CD4-positive, alpha-beta T cell (primary cell): ENCODE data around the gene INTS4. TPM values are rescaled to one million over a fixed set of nuclear protein-coding genes. Genes with fewer than 3 reads are reported as not detected.
"Not testable (repeated sequence)": the region's sequence is repeated elsewhere in the genome, so short reads cannot be mapped to it uniquely, and the experiment has no call there.

Experiments used
- ATAC-seq: fragments of 200-7000 bp; cut with Tn5 transposase; one replicate; pipeline ENCODE4 v1.10.0; 2022; ENCODE audit warnings: mild to moderate bottlenecking; ENCODE audit not compliant: poor library complexity
- CTCF ChIA-PET: fragments of 350-600 bp; sonication (Branson Sonifier 250); formaldehyde crosslinking; loops from one replicate; lab custom pipeline; 2021; ENCODE audit warnings: antibody characterized with exemption, inconsistent platforms; lab: Charles Lee
- POLR2A ChIA-PET: fragments of 350-600 bp; sonication (Branson Sonifier 250); formaldehyde crosslinking; loops from one replicate; lab custom pipeline; 2021; ENCODE audit warnings: antibody characterized with exemption, inconsistent platforms; lab: Charles Lee
- DNase-seq, 14 experiments: peaks; one replicate each; pipeline ENCODE4 v3.0.0-alpha.2; 2013 to 2020; ENCODE audit warnings: mixed read lengths in 2 of 14
- H3K27ac ChIP-seq, 2 donors: one replicate each; pipeline versions ENCODE4 v1.5.1 to v1.7.0; 2013; ENCODE audit warnings: low read length in 2 of 2, low read depth in 1 of 2, mild to moderate bottlenecking in 1 of 2
- H3K27me3 ChIP-seq, 2 experiments: 1 replicate in 1 of 2; 2 replicates in 1 of 2; pipeline versions ENCODE4 v1.6.1 to v1.7.0; 2013; ENCODE audit warnings: low read length in 2 of 2, control low read depth in 1 of 2, mild to moderate bottlenecking in 1 of 2, moderate library complexity in 1 of 2; ENCODE audit not compliant: insufficient read depth in 2 of 2, control insufficient read depth in 1 of 2
- H3K36me3 ChIP-seq: one replicate; pipeline ENCODE4 v1.6.1; 2013; ENCODE audit warnings: low read length, control low read depth; ENCODE audit not compliant: insufficient read depth
- H3K4me1 ChIP-seq: one replicate; pipeline ENCODE4 v1.6.1; 2013; ENCODE audit warnings: low read length, control low read depth; ENCODE audit not compliant: insufficient read depth
- H3K4me3 ChIP-seq: one replicate; pipeline ENCODE4 v1.5.1; 2013; ENCODE audit warnings: mild to moderate bottlenecking, low read length, moderate library complexity
- H3K9me3 ChIP-seq, 2 experiments: 1 replicate in 1 of 2; 2 replicates in 1 of 2; pipeline versions ENCODE4 v1.6.1 to v1.7.0; 2013; ENCODE audit warnings: low read length in 2 of 2, mild to moderate bottlenecking in 2 of 2, control low read depth in 1 of 2, moderate library complexity in 1 of 2; ENCODE audit not compliant: control insufficient read depth in 1 of 2, insufficient read depth in 1 of 2
- H3K27ac Mint-ChIP-seq: one replicate; pipeline ENCODE4 v1.8.0; 2020; ENCODE audit warnings: mixed read lengths
- H3K27me3 Mint-ChIP-seq: one replicate; pipeline ENCODE4 v1.8.0; 2021; ENCODE audit warnings: mixed read lengths
- H3K36me3 Mint-ChIP-seq: one replicate; pipeline ENCODE4 v1.8.0; 2021; ENCODE audit warnings: low read depth, mixed read lengths
- H3K4me1 Mint-ChIP-seq: one replicate; pipeline ENCODE4 v1.8.0; 2021; ENCODE audit warnings: low read depth, mixed read lengths
- H3K4me3 Mint-ChIP-seq: one replicate; pipeline ENCODE4 v1.8.0; 2020; ENCODE audit warnings: mild to moderate bottlenecking, mixed read lengths
- H3K9me3 Mint-ChIP-seq: one replicate; pipeline ENCODE4 v1.8.0; 2020; ENCODE audit warnings: mixed read lengths
- intact Hi-C, 2 experiments: fragments of 100-400 bp; cut with DNase I in 1 of 2; cut with micrococcal nuclease in 1 of 2; formaldehyde crosslinking; loops; one replicate each; pipeline versions ENCODE4 v1.15.1 to v1.9.0; 2023 to 2025; cut with DNase I, micrococcal nuclease
- total RNA-seq, 174 experiments: library from RNA in 2 of 174; stranded (reverse) in 2 of 174; gene quantifications; one replicate each; pipeline ENCODE4 v1.2.3 and lab custom pipeline; 2021 to 2026
- TF ChIP-seq, protein P1 (sequence below): fragments of 200-600 bp; IDR thresholded peaks from one replicate; pipeline ENCODE4 v1.8.0; 2022; ENCODE audit warnings: antibody characterized with exemption, mild to moderate bottlenecking

Gene INTS4
- total RNA-seq, 2 experiments from 2014 or later: 46.5 to 49.2 TPM

DNA sequence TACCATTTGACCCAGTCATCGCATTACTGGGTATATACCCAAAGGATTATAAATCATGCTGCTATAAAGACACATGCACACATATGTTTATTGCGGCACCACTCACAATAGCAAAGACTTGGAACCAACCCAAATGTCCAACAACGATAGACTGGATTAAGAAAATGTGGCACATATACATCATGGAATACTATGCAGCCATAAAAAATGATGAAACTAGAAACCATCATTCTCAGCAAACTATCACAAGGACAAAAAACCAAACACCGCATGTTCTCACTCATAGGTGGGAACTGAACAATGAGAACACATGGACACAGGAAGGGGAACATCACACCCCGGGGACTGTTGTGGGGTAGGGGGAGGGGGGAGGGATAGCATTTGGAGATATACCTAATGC is 105.4 kb downstream of the INTS4 start:
- H3K27ac Mint-ChIP-seq, DNase-seq, POLR2A ChIA-PET, H3K9me3 ChIP-seq, H3K9me3 Mint-ChIP-seq, intact Hi-C loops, H3K27me3 ChIP-seq, H3K4me3 ChIP-seq, H3K4me1 Mint-ChIP-seq, ATAC-seq, H3K27ac ChIP-seq, H3K27me3 Mint-ChIP-seq, H3K4me1 ChIP-seq, H3K4me3 Mint-ChIP-seq, CTCF ChIA-PET: not testable (repeated sequence)
- peaks cover 42% of the 10 kb centered on the region for H3K36me3 ChIP-seq
- H3K36me3 Mint-ChIP-seq: peaks cover 95% of the 10 kb centered on the region

DNA sequence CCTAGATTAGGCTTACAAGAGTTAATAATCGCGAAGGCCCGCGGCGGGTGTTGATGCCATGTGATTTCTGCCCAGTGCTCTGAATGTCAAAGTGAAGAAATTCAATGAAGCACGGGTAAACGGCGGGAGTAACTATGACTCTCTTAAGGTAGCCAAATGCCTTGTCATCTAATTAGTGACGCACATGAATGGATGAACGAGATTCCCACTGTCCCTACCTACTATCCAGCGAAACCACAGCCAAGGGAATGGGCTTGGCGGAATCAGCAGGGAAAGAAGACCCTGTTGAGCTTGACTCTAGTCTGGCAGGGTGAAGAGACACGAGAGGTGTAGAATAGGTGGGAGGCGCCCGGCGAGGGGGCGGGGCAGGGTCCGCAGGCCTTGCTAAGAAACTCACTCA is 108.1 kb downstream of the INTS4 start:
- Mint-ChIP-seq H3K27me3 (no peaks in the 10 kb centered on the region), H3K4me3 (no peak overlapping the region), H3K9me3 (no peaks in the 10 kb centered on the region), H3K27ac (no peak overlapping the region), H3K36me3 (peaks cover 93% of the 10 kb centered on the region), H3K4me1 (no peaks in the 10 kb centered on the region)
- ChIA-PET POLR2A (no interaction called here), CTCF (no interaction called here)
- peaks cover 49% of the 10 kb centered on the region for H3K36me3 ChIP-seq
- DNase-seq: no peak
- intact Hi-C loops: no loop called here
- TF ChIP-seq, protein P1, sequence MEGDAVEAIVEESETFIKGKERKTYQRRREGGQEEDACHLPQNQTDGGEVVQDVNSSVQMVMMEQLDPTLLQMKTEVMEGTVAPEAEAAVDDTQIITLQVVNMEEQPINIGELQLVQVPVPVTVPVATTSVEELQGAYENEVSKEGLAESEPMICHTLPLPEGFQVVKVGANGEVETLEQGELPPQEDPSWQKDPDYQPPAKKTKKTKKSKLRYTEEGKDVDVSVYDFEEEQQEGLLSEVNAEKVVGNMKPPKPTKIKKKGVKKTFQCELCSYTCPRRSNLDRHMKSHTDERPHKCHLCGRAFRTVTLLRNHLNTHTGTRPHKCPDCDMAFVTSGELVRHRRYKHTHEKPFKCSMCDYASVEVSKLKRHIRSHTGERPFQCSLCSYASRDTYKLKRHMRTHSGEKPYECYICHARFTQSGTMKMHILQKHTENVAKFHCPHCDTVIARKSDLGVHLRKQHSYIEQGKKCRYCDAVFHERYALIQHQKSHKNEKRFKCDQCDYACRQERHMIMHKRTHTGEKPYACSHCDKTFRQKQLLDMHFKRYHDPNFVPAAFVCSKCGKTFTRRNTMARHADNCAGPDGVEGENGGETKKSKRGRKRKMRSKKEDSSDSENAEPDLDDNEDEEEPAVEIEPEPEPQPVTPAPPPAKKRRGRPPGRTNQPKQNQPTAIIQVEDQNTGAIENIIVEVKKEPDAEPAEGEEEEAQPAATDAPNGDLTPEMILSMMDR: no peak
- H3K27ac ChIP-seq: no peak overlapping the region
- H3K4me3 ChIP-seq: no peak overlapping the region
- no peaks in the 10 kb centered on the region for H3K9me3 ChIP-seq
- no peaks in the 10 kb centered on the region for H3K27me3 ChIP-seq
- ATAC-seq: no peak
- H3K4me1 ChIP-seq: no peaks in the 10 kb centered on the region

DNA sequence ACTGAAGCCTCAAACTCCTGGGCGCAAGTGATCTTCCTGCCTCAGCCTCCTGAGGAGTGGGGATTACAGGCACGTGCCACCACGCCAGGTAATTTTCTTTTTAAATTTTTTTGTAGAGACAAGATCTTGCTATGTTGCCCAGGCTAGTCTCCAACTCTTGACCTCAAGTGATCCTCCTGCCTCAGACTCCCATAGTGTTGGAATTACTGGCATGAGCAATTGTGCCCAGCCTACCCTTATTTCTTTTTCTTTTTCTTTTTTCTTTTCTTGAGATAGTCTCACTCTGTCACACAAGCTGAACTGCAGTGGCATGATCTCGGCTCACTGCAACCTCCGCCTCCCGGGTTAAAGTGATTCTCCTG is 109.7 kb downstream of the INTS4 start:
- no peak overlapping the region for H3K27ac ChIP-seq
- ChIA-PET CTCF (no interaction called here), POLR2A (no interaction called here)
- H3K27me3 Mint-ChIP-seq: no peaks in the 10 kb centered on the region
- H3K9me3 Mint-ChIP-seq: no peaks in the 10 kb centered on the region
- no peaks in the 10 kb centered on the region for H3K4me1 Mint-ChIP-seq
- H3K4me3 ChIP-seq: no peak overlapping the region
- H3K9me3 ChIP-seq: no peaks in the 10 kb centered on the region
- ATAC-seq: no peak
- TF ChIP-seq, protein P1: no peak
- H3K27me3 ChIP-seq: no peaks in the 10 kb centered on the region
- H3K36me3 ChIP-seq: peaks cover 52% of the 10 kb centered on the region
- H3K4me1 ChIP-seq: no peaks in the 10 kb centered on the region
- no peak overlapping the region for H3K27ac Mint-ChIP-seq
- intact Hi-C loops: no loop called here
- H3K4me3 Mint-ChIP-seq: no peak overlapping the region
- no peak for DNase-seq
- peaks cover 93% of the 10 kb centered on the region for H3K36me3 Mint-ChIP-seq

DNA sequence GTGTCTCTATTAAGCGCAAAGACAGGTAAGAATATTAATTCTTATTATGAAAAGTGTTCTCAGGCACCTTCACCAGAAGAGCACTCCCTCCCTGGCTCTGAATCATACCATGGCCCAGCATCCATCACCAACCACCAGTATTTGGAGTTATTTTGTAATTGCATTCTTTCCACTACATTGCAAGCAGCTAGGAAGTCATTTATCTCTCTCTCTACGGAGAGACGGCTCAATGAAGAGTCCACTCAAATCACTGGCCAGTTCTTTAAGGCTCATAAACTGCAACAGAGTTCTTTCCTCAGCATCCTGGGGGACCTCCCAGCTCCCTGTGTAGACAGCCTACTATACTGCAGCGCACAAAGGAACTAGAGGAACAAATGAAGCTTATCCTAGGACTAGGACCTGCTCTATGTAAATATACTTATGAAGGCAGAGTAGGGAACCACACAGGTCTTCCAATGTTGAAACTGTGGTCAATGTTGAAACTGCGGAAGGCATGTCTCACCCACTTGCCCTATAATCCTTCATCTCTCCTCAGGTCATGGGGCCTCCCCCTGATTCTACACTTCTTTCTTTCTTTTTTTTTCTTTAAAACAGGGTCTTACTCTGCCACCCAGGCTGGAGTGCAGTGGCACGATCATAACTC is 110.2 kb downstream of the INTS4 start:
- TF ChIP-seq, protein P1: no peak
- H3K27me3 ChIP-seq: no peaks in the 10 kb centered on the region
- no peaks in the 10 kb centered on the region for H3K4me1 ChIP-seq
- no peak overlapping the region for H3K4me3 ChIP-seq
- ChIA-PET CTCF (no interaction called here), POLR2A (no interaction called here)
- no peaks in the 10 kb centered on the region for H3K4me1 Mint-ChIP-seq
- H3K4me3 Mint-ChIP-seq: no peak overlapping the region
- H3K9me3 Mint-ChIP-seq: no peaks in the 10 kb centered on the region
- H3K27me3 Mint-ChIP-seq: no peaks in the 10 kb centered on the region
- no peak overlapping the region for H3K27ac ChIP-seq
- peaks cover 53% of the 10 kb centered on the region for H3K36me3 ChIP-seq
- no peak overlapping the region for H3K27ac Mint-ChIP-seq
- DNase-seq (no peak), ATAC-seq (no peak)
- peaks cover 94% of the 10 kb centered on the region for H3K36me3 Mint-ChIP-seq
- intact Hi-C loops: no loop called here
- no peaks in the 10 kb centered on the region for H3K9me3 ChIP-seq
